GM20000 (cell line): Measurements from ENCODE around the gene CD44.

Experiments used
- DNase-seq: peaks from one replicate; pipeline ENCODE4 v3.0.0; 2012; ENCODE audit warnings: low spot score
- CTCF ChIP-seq: IDR thresholded peaks from 2 replicates; pipeline ENCODE4 v1.5.1; 2012; ENCODE audit warnings: mild to moderate bottlenecking, control low read depth; ENCODE audit errors: extremely low read depth, missing control alignments

CD44 gene

GRCh38 chr11:35239471-35240075, 100.6 kb downstream of the CD44 start:
- TF ChIP-seq CTCF = no peak
- DNase-seq = no peak

GRCh38 chr11:35241083-35241482, 102.1 kb downstream of the CD44 start:
- DNase-seq = no peak
- no peak for TF ChIP-seq CTCF

- TF ChIP-seq CTCF = no peak
- no peak for DNase-seq
Measured at GRCh38 chr11:35241531-35241930, 102.6 kb downstream of the CD44 start.

GRCh38 chr11:35242412-35243242, 103.7 kb downstream of the CD44 start:
- no peak for DNase-seq
- no peak for TF ChIP-seq CTCF

GRCh38 chr11:35243774-35244173, 104.8 kb downstream of the CD44 start:
- DNase-seq = no peak
- no peak for TF ChIP-seq CTCF

GRCh38 chr11:35245056-35245455, 106.1 kb downstream of the CD44 start:
- DNase-seq = no peak
- no peak for TF ChIP-seq CTCF

- DNase-seq = no peak
- TF ChIP-seq CTCF = no peak
Measured at GRCh38 chr11:35245786-35246185, 106.8 kb downstream of the CD44 start.
